Measurements from ENCODE around the gene HES2. TPM values are rescaled to one million over a fixed set of nuclear protein-coding genes. Genes with fewer than 3 reads are reported as not detected.
"Not testable (repeated sequence)": the region's sequence is repeated elsewhere in the genome, so short reads cannot be mapped to it uniquely, and the experiment has no call there.

Gene HES2
- total RNA-seq, 2 experiments from 2014 or later: 0.13 to 0.70 TPM

DNA sequence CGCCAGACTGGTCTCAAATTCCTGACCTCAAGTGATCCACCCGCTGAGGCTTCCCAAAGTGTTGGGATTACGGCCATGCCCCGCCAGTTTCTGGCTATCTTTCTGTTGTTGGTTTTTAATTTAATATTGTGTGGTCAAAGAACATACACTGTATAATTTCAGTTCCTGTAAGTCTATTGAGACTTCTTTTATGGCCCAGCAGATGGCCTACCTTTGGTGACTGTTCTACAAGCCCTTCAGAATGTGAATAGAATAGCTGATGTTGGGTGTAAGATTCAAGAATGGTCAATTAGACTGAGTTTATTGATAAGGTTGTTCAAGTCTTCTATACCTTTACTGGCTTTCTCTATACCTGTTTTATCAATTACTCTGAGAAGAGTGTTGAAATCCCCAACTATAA, 10.7 kb downstream of the HES2 start:
- Mint-ChIP-seq H3K27me3 (peaks cover 29% of the 10 kb centered on the region), H3K9me3 (no peaks in the 10 kb centered on the region), H3K4me1 (peaks cover 3% of the 10 kb centered on the region), H3K27ac (no peak overlapping the region), H3K4me3 (no peak overlapping the region), H3K36me3 (ENCODE audit: low read depth) (no peaks in the 10 kb centered on the region)
- ChIA-PET CTCF (interaction anchor here (0.7 to 1.6 kb wide), 3 partner anchors 29 to 191 kb away, joined by 3 to 4 read pairs (median 4); no protein-coding TSS in a partner anchor), POLR2A (no interaction called here)
- DNase-seq: no peak

GRCh38 chr1:6408023-6408422, 11.7 kb downstream of the HES2 start:
- no peaks in the 10 kb centered on the region for H3K36me3 Mint-ChIP-seq (ENCODE audit: low read depth)
- ChIA-PET POLR2A (no interaction called here), CTCF (interaction anchor here (0.7 to 1.2 kb wide), 2 partner anchors 15 to 59 kb away, joined by 4 to 6 read pairs; no protein-coding TSS in a partner anchor)
- H3K4me3 Mint-ChIP-seq: no peak overlapping the region
- peaks cover 29% of the 10 kb centered on the region for H3K27me3 Mint-ChIP-seq
- DNase-seq: no peak
- H3K27ac Mint-ChIP-seq: no peak overlapping the region
- H3K4me1 Mint-ChIP-seq: peaks cover 3% of the 10 kb centered on the region
- no peaks in the 10 kb centered on the region for H3K9me3 Mint-ChIP-seq

DNA sequence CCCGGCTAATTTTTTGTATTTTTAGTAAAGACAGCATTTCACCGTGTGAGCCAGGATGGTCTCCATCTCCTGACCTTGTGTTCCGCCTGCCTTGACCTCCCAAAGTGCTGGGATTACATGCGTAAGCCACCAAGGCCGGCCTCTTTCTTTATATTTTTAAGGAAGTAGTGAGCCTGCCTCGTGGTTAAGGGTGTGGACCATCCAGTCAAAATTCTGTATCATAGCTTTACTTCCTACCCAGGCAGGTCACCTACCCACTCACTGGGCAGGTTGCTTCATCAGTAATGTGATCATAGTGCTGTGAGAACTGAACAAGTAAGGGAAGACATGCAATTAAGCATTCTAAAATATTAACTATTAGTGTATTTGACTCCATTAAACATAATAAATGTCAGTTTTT, 18.0 kb downstream of the HES2 start:
- Mint-ChIP-seq H3K27ac (no peak overlapping the region), H3K4me3 (no peak overlapping the region), H3K9me3 (no peaks in the 10 kb centered on the region), H3K36me3 (ENCODE audit: low read depth) (no peaks in the 10 kb centered on the region), H3K27me3 (peaks cover 16% of the 10 kb centered on the region), H3K4me1 (peaks cover 12% of the 10 kb centered on the region)
- ChIA-PET POLR2A (interaction anchor here (1.0 kb wide), 1 partner anchor 44 kb away, joined by 3 read pairs; no protein-coding TSS in a partner anchor), CTCF (interaction anchor here (0.7 to 8.2 kb wide), 5 partner anchors 39 to 154 kb away, joined by 3 to 61 read pairs (median 37); no protein-coding TSS in a partner anchor)
- DNase-seq: no peak

DNA sequence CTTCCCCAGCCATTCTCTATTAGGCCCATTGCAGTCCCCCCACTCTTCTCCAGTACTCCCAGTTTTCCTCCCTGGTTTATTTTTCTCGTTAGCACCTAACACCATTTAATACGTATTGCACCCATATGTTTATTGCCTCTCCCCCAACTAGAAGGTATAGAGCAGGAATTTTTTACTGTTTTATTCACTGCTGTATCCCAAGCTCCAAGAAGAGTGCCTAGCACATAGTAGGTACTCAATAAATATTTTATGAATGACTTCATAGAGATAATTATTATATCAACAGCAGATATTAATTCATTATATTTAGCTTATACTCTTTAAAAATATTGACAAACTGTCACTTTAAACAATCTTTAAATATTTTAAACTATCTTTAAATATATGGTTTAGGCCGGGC, 20.4 kb downstream of the HES2 start:
- DNase-seq: no peak
- no peaks in the 10 kb centered on the region for H3K9me3 Mint-ChIP-seq
- no peak overlapping the region for H3K4me3 Mint-ChIP-seq
- peaks cover 8% of the 10 kb centered on the region for H3K27me3 Mint-ChIP-seq
- H3K27ac Mint-ChIP-seq: no peak overlapping the region
- H3K36me3 Mint-ChIP-seq (ENCODE audit: low read depth): no peaks in the 10 kb centered on the region
- CTCF ChIA-PET: interaction anchor here (1.0 to 8.2 kb wide), 5 partner anchors 24 to 152 kb away, joined by 3 to 61 read pairs (median 4); no protein-coding TSS in a partner anchor
- H3K4me1 Mint-ChIP-seq: peaks cover 17% of the 10 kb centered on the region
- POLR2A ChIA-PET: no interaction called here

GRCh38 chr1:6397844-6398441, 21.8 kb downstream of the HES2 start:
- DNase-seq: no peak
- no peaks in the 10 kb centered on the region for H3K9me3 Mint-ChIP-seq
- POLR2A ChIA-PET: no interaction called here
- peaks cover 23% of the 10 kb centered on the region for H3K4me1 Mint-ChIP-seq
- no peak overlapping the region for H3K4me3 Mint-ChIP-seq
- CTCF ChIA-PET: interaction anchor here (1.3 to 8.2 kb wide), 4 partner anchors 35 to 150 kb away, joined by 3 to 61 read pairs (median 5); no protein-coding TSS in a partner anchor
- H3K27ac Mint-ChIP-seq: no peak overlapping the region
- H3K36me3 Mint-ChIP-seq (ENCODE audit: low read depth): no peaks in the 10 kb centered on the region
- H3K27me3 Mint-ChIP-seq: peaks cover 7% of the 10 kb centered on the region

GRCh38 chr1:6396998-6397397, 22.7 kb downstream of the HES2 start:
- Mint-ChIP-seq H3K27ac (no peak overlapping the region), H3K27me3 (peaks cover 7% of the 10 kb centered on the region), H3K9me3 (no peaks in the 10 kb centered on the region), H3K4me1 (peaks cover 29% of the 10 kb centered on the region), H3K36me3 (ENCODE audit: low read depth) (no peaks in the 10 kb centered on the region), H3K4me3 (no peak overlapping the region)
- ChIA-PET POLR2A (no interaction called here), CTCF (interaction anchor here (0.7 to 4.2 kb wide), 6 partner anchors 26 to 150 kb away, joined by 3 to 17 read pairs (median 3); no protein-coding TSS in a partner anchor)
- DNase-seq: no peak

DNA sequence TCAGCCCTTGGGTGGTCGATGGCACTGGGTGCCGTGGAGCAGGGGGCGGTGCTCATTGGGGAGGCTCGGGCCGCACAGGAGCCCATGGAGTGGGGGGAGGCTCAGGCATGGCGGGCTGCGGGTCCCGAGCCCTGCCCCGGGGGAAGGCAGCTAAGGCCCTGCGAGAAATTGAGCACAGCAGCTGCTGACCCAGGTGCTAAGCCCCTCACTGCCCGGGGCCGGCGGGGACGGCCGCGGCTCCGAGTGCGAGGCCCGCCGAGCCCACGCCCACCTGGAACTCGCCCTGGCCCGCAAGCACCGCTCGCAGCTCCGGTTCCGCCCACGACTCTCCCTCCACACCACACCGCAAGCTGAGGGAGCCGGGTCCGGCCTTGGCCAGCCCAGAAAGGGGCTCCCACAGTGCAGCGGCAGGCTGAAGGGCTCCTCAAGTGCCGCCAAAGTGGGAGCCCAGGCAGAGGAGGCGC, 23.9 kb downstream of the HES2 start:
- peaks cover 31% of the 10 kb centered on the region for H3K4me1 Mint-ChIP-seq
- H3K27ac Mint-ChIP-seq; H3K9me3 Mint-ChIP-seq; H3K36me3 Mint-ChIP-seq (ENCODE audit: low read depth); DNase-seq; H3K27me3 Mint-ChIP-seq; H3K4me3 Mint-ChIP-seq: not testable (repeated sequence)
- CTCF ChIA-PET: interaction anchor here (1.0 to 4.2 kb wide), 7 partner anchors 8 to 149 kb away, joined by 3 to 25 read pairs (median 4); no protein-coding TSS in a partner anchor
- POLR2A ChIA-PET: interaction anchor here (0.7 to 4.4 kb wide), 4 partner anchors 11 to 65 kb away, joined by 3 to 30 read pairs (median 3); no protein-coding TSS in a partner anchor

DNA sequence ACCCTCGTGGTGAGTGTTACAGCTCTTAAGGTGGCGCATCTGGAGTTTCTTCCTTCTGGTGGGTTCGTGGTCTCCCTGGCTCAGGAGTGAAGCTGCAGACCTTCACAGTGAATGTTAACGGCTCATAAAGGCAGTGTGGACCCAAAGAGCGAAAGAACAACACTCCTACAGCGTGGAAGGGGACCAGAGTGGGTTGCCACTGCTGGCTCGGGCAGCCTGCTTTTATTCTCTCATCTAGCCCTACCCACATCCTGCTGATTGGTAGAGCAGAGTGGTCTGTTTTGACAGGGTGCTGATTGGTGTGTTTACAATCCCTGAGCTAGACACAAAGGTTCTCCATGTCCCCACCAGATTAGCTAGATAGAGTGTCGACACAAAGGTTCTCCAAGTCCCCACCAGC, 24.6 kb downstream of the HES2 start:
- ChIA-PET CTCF (interaction anchor here (0.7 to 4.2 kb wide), 10 partner anchors 8 to 148 kb away, joined by 3 to 25 read pairs (median 5); no protein-coding TSS in a partner anchor), POLR2A (interaction anchor here (0.7 to 4.4 kb wide), 6 partner anchors 10 to 149 kb away, joined by 3 to 34 read pairs (median 6); no protein-coding TSS in a partner anchor)
- not testable (repeated sequence) for H3K9me3 Mint-ChIP-seq; H3K27me3 Mint-ChIP-seq; H3K36me3 Mint-ChIP-seq (ENCODE audit: low read depth); DNase-seq
- Mint-ChIP-seq H3K4me3 (peak overlapping the region; percentile 22), H3K4me1 (peaks cover 32% of the 10 kb centered on the region), H3K27ac (peak overlapping the region; percentile 67)

GRCh38 chr1:6393400-6394187, 26.1 kb downstream of the HES2 start, which contains the start of gene ACOT7:
TSS of gene ACOT7 (minus strand) at chr1:6393767. CDS start at chr1:6393399, 368 bp downstream.
- POLR2A ChIA-PET: interaction anchor here (0.8 to 4.4 kb wide), 18 partner anchors 9 to 391 kb away, joined by 3 to 34 read pairs (median 4); partner anchors contain the start of genes HES2, KLHL21, RNF207 and RPL22
- Mint-ChIP-seq H3K4me3 (peak within 1 kb of the TSS; percentile 86), H3K36me3 (ENCODE audit: low read depth) (no peaks in the 10 kb centered on the region), H3K9me3 (no peaks in the 10 kb centered on the region), H3K27me3 (no peaks in the 10 kb centered on the region), H3K4me1 (peaks cover 40% of the 10 kb centered on the region), H3K27ac (peak within 1 kb of the TSS; percentile 88)
- CTCF ChIA-PET: interaction anchor here (0.7 to 4.2 kb wide), 15 partner anchors 9 to 189 kb away, joined by 3 to 25 read pairs (median 6); no protein-coding TSS in a partner anchor
- peak; percentile 92 for DNase-seq

- Mint-ChIP-seq H3K36me3 (ENCODE audit: low read depth) (no peaks in the 10 kb centered on the region), H3K4me3 (peak overlapping the region; percentile 86), H3K9me3 (no peaks in the 10 kb centered on the region), H3K4me1 (peaks cover 39% of the 10 kb centered on the region), H3K27ac (peak overlapping the region; percentile 85), H3K27me3 (no peaks in the 10 kb centered on the region)
- ChIA-PET POLR2A (interaction anchor here (0.7 to 4.4 kb wide), 18 partner anchors 8 to 391 kb away, joined by 3 to 34 read pairs (median 4); partner anchors contain the start of genes KLHL21 and RPL22), CTCF (interaction anchor here (0.9 to 4.2 kb wide), 10 partner anchors 14 to 188 kb away, joined by 3 to 18 read pairs (median 6); no protein-coding TSS in a partner anchor)
- no peak for DNase-seq
Measured at GRCh38 chr1:6392809-6393399, 26.8 kb downstream of the HES2 start.

DNA sequence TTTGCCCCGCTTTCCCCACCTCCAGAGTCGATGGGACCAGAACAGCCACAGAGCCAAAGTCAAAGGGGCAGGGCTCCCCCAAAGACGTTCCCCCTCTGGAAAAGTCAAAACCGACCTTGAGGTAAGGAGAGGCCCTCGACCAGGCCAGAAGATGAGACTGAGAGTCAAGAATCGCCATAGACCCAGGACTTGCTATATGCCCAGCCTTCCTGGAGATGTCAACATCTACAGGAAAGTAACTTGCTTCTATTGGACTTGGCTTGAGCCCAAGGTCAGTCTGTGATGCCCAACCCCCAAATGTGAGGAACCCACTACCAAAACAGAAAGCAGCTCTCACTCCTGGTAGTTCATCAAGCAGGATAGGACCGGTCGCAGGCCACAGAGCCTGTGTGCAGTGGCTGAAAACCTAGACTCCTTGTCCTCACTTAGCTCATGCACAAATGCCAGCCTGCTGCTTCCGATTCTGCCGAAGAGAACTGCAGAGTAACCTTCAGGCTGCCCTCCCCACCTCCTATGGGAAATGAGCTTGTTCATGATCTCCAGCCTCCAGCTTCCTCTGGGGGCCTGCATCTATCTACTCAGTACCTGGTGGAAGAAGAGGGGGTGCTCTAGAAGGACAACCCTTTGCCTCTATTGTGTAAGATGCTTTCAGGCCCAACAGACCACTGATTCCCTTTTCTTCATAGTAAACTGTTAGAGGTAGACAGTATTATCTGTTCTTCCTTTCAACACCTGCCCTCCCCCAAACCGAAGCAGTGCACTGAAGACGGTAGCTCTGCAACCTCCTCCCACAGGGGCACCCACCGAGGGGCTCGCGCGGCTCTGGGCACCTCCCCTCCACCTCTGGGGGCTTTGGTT, 27.5 kb downstream of the HES2 start:
- no peaks in the 10 kb centered on the region for H3K27me3 Mint-ChIP-seq
- DNase-seq: peak; percentile 28
- CTCF ChIA-PET: interaction anchor here (0.9 to 3.1 kb wide), 10 partner anchors 12 to 150 kb away, joined by 3 to 18 read pairs (median 4); no protein-coding TSS in a partner anchor
- H3K36me3 Mint-ChIP-seq (ENCODE audit: low read depth): no peaks in the 10 kb centered on the region
- no peaks in the 10 kb centered on the region for H3K9me3 Mint-ChIP-seq
- H3K27ac Mint-ChIP-seq: peak overlapping the region; percentile 74
- H3K4me1 Mint-ChIP-seq: peaks cover 38% of the 10 kb centered on the region
- POLR2A ChIA-PET: interaction anchor here (0.7 to 4.4 kb wide), 12 partner anchors 8 to 392 kb away, joined by 3 to 34 read pairs (median 4); partner anchors contain the start of gene KLHL21
- peak overlapping the region; percentile 82 for H3K4me3 Mint-ChIP-seq

All from activated CD4-positive, alpha-beta memory T cell treated with anti-CD3 and anti-CD28 coated beads, Interleukin-2, amount 10 ng/mL, durations not matched to agents 7 days and 5 days (primary cell).